ENCODE results near the gene APEX1.

The APEX1 gene

DNA sequence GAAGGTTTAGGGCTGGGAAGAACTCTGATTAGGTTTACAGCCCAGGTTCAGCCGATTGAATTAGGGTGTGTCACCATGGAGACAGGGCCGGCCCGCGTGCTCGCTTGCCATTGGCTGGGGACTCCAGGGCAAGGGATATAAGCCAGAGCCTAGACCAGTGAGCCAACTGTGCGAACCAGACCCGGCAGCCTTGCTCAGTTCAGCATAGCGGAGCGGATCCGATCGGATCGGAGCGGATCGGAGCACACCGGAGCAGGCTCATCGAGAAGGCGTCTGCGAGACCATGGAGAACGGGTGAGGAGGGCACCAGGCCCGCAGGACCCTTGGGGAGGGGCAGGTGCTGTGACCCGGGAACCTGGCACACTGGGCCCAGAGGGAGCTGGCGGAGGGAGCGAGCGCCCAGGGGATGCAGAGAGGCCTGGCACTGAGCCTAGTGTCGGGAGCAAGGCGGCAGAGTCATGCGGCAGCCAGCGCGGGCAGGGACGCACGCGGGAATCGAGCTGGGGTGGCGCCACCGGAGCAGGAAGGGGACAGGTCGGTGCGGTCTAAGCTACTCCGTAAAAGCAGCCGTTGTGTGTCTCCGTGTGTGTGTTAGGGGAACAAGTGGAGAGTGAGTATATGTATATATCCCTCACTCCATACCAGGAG lies 14.3 kb downstream of the APEX1 start, which contains the start of gene PNP:
Gene PNP (plus strand): TSS at position 165 of the 648 bp plus-strand sequence. CDS start 119 bp downstream, at position 284.
- peak within 1 kb of the TSS; percentile 64 for H3K27ac ChIP-seq (replicated peaks; ENCODE audit: low read length)
- H2BK15ac ChIP-seq (ENCODE audit: low read length): no peak within 1 kb of the TSS
- H2BK12ac ChIP-seq (ENCODE audit: low read length): no peak within 1 kb of the TSS
- H4K91ac ChIP-seq (ENCODE audit: low read depth, low read length, poor library complexity): no peak within 1 kb of the TSS
- H2AFZ ChIP-seq (ENCODE audit: low read length): peak within 1 kb of the TSS; percentile 88
- peak within 1 kb of the TSS; percentile 99 for H3K9ac ChIP-seq (ENCODE audit: low read depth, low read length, poor library complexity)
- peak within 1 kb of the TSS; percentile 86 for H3K18ac ChIP-seq (ENCODE audit: low read length)
- peak within 1 kb of the TSS; percentile 79 for H2AK5ac ChIP-seq (ENCODE audit: low read depth, low read length)
- peaks cover 5% of the 10 kb centered on the region for H3K79me1 ChIP-seq (ENCODE audit: low read depth, low read length)
- peaks cover 5 to 7% of the 10 kb centered on the region in 2 donors for H3K4me1 ChIP-seq (ENCODE audit: control insufficient read depth in 2 of 2, insufficient read depth in 1 of 2, low read depth in 1 of 2, low read length in 2 of 2)
- peak; percentile 87 for DNase-seq (ENCODE audit: low spot score)
- H3K14ac ChIP-seq (ENCODE audit: low read length): no peak within 1 kb of the TSS
- peak within 1 kb of the TSS; percentile 87 for H2BK5ac ChIP-seq (ENCODE audit: low read length)
- peaks cover 8 to 25% of the 10 kb centered on the region in 2 donors for H3K36me3 ChIP-seq (replicated peaks in 1 of 2; ENCODE audit: control insufficient read depth in 2 of 2, insufficient read depth in 2 of 2, low read length in 2 of 2)
- H3K27me3 ChIP-seq (ENCODE audit: control insufficient read depth in 3 of 3, insufficient read depth in 3 of 3, low read depth in 1 of 3, low read length in 3 of 3): no peaks in the 10 kb centered on the region
- peak within 1 kb of the TSS; percentile 61 to 92 for H3K4me3 ChIP-seq (ENCODE audit: low read length in 2 of 2)
- no CpG with 5 or more reads among the region's 40 CpGs for WGBS, 2 donors (ENCODE audit: extremely low coverage in 2 of 2, insufficient read length in 2 of 2, insufficient replicate concordance in 1 of 2)
- H3K4me2 ChIP-seq (ENCODE audit: insufficient read depth, low read length, poor library complexity, severe bottlenecking): peak within 1 kb of the TSS; percentile 89
- H3K4ac ChIP-seq (ENCODE audit: low read length): peak within 1 kb of the TSS; percentile 85
- H3K23ac ChIP-seq (ENCODE audit: low read depth, low read length, poor library complexity): peak within 1 kb of the TSS; percentile 92
- H4K8ac ChIP-seq (ENCODE audit: low read depth, low read length): no peak within 1 kb of the TSS
- no peaks in the 10 kb centered on the region for H3K9me3 ChIP-seq (replicated peaks in 1 of 2; ENCODE audit: control insufficient read depth in 2 of 2, insufficient read depth in 1 of 2, low read depth in 1 of 2, low read length in 2 of 2)
- H2BK120ac ChIP-seq (ENCODE audit: low read depth, low read length): no peak within 1 kb of the TSS

- Histone ChIP-seq H2BK120ac (ENCODE audit: low read depth, low read length) (no peak overlapping the region), H3K36me3 (replicated peaks in 1 of 2; ENCODE audit: control insufficient read depth in 2 of 2, insufficient read depth in 2 of 2, low read length in 2 of 2) (peaks cover 13 to 32% of the 10 kb centered on the region in 2 donors), H2BK15ac (ENCODE audit: low read length) (no peak overlapping the region), H2AK5ac (ENCODE audit: low read depth, low read length) (no peak overlapping the region), H3K9me3 (replicated peaks in 1 of 2; ENCODE audit: control insufficient read depth in 2 of 2, insufficient read depth in 1 of 2, low read depth in 1 of 2, low read length in 2 of 2) (no peaks in the 10 kb centered on the region), H2BK12ac (ENCODE audit: low read length) (no peak overlapping the region), H3K27ac (replicated peaks; ENCODE audit: low read length) (no peak overlapping the region), H3K4me3 (ENCODE audit: low read length in 2 of 2) (peak overlapping the region; percentile 61 to 92), H3K23ac (ENCODE audit: low read depth, low read length, poor library complexity) (peak overlapping the region; percentile 92), H3K18ac (ENCODE audit: low read length) (peak overlapping the region; percentile 86), H3K14ac (ENCODE audit: low read length) (no peak overlapping the region), H2AFZ (ENCODE audit: low read length) (peak overlapping the region; percentile 88), H3K9ac (ENCODE audit: low read depth, low read length, poor library complexity) (peak overlapping the region; percentile 99), H2BK5ac (ENCODE audit: low read length) (peak overlapping the region; percentile 87), H4K8ac (ENCODE audit: low read depth, low read length) (no peak overlapping the region), H3K27me3 (ENCODE audit: control insufficient read depth in 3 of 3, insufficient read depth in 3 of 3, low read depth in 1 of 3, low read length in 3 of 3) (no peaks in the 10 kb centered on the region), H3K4ac (ENCODE audit: low read length) (no peak overlapping the region), H3K4me1 (ENCODE audit: control insufficient read depth in 2 of 2, insufficient read depth in 1 of 2, low read depth in 1 of 2, low read length in 2 of 2) (peaks cover 5 to 7% of the 10 kb centered on the region in 2 donors), H3K79me1 (ENCODE audit: low read depth, low read length) (peaks cover 5% of the 10 kb centered on the region), H4K91ac (ENCODE audit: low read depth, low read length, poor library complexity) (no peak overlapping the region), H3K4me2 (ENCODE audit: insufficient read depth, low read length, poor library complexity, severe bottlenecking) (peak overlapping the region; percentile 89)
- DNase-seq (ENCODE audit: low spot score): no peak
- WGBS, 2 donors (ENCODE audit: extremely low coverage in 2 of 2, insufficient read length in 2 of 2, insufficient replicate concordance in 1 of 2): no CpG with 5 or more reads among the region's 12 CpGs
Observed at GRCh38 chr14:20469890-20470602, 15.0 kb downstream of the APEX1 start.

- no peaks in the 10 kb centered on the region for H3K9me3 ChIP-seq (replicated peaks in 1 of 2; ENCODE audit: control insufficient read depth in 2 of 2, insufficient read depth in 1 of 2, low read depth in 1 of 2, low read length in 2 of 2)
- H3K4me3 ChIP-seq (ENCODE audit: low read length in 2 of 2): peak overlapping the region; percentile 61 to 92
- peak overlapping the region; percentile 88 for H2AFZ ChIP-seq (ENCODE audit: low read length)
- no peak overlapping the region for H2BK15ac ChIP-seq (ENCODE audit: low read length)
- peaks cover 17 to 37% of the 10 kb centered on the region in 2 donors for H3K36me3 ChIP-seq (replicated peaks in 1 of 2; ENCODE audit: control insufficient read depth in 2 of 2, insufficient read depth in 2 of 2, low read length in 2 of 2)
- no peak overlapping the region for H4K91ac ChIP-seq (ENCODE audit: low read depth, low read length, poor library complexity)
- H3K27ac ChIP-seq (replicated peaks; ENCODE audit: low read length): no peak overlapping the region
- H3K4me2 ChIP-seq (ENCODE audit: insufficient read depth, low read length, poor library complexity, severe bottlenecking): peak overlapping the region; percentile 89
- H3K4me1 ChIP-seq (ENCODE audit: control insufficient read depth in 2 of 2, insufficient read depth in 1 of 2, low read depth in 1 of 2, low read length in 2 of 2): peaks cover 5 to 7% of the 10 kb centered on the region in 2 donors
- no peak overlapping the region for H3K4ac ChIP-seq (ENCODE audit: low read length)
- H3K27me3 ChIP-seq (ENCODE audit: control insufficient read depth in 3 of 3, insufficient read depth in 3 of 3, low read depth in 1 of 3, low read length in 3 of 3): no peaks in the 10 kb centered on the region
- no peak overlapping the region for H3K14ac ChIP-seq (ENCODE audit: low read length)
- H2BK5ac ChIP-seq (ENCODE audit: low read length): no peak overlapping the region
- no peak overlapping the region for H3K18ac ChIP-seq (ENCODE audit: low read length)
- H3K23ac ChIP-seq (ENCODE audit: low read depth, low read length, poor library complexity): no peak overlapping the region
- no peak overlapping the region for H2AK5ac ChIP-seq (ENCODE audit: low read depth, low read length)
- no peak overlapping the region for H2BK120ac ChIP-seq (ENCODE audit: low read depth, low read length)
- H3K9ac ChIP-seq (ENCODE audit: low read depth, low read length, poor library complexity): no peak overlapping the region
- WGBS, 2 donors (ENCODE audit: extremely low coverage in 2 of 2, insufficient read length in 2 of 2, insufficient replicate concordance in 1 of 2): no CpG with 5 or more reads among the region's 2 CpGs
- no peak for DNase-seq (ENCODE audit: low spot score)
- H4K8ac ChIP-seq (ENCODE audit: low read depth, low read length): no peak overlapping the region
- no peak overlapping the region for H2BK12ac ChIP-seq (ENCODE audit: low read length)
- H3K79me1 ChIP-seq (ENCODE audit: low read depth, low read length): peaks cover 5% of the 10 kb centered on the region
Observed at GRCh38 chr14:20470603-20470901, 15.5 kb downstream of the APEX1 start.

DNA sequence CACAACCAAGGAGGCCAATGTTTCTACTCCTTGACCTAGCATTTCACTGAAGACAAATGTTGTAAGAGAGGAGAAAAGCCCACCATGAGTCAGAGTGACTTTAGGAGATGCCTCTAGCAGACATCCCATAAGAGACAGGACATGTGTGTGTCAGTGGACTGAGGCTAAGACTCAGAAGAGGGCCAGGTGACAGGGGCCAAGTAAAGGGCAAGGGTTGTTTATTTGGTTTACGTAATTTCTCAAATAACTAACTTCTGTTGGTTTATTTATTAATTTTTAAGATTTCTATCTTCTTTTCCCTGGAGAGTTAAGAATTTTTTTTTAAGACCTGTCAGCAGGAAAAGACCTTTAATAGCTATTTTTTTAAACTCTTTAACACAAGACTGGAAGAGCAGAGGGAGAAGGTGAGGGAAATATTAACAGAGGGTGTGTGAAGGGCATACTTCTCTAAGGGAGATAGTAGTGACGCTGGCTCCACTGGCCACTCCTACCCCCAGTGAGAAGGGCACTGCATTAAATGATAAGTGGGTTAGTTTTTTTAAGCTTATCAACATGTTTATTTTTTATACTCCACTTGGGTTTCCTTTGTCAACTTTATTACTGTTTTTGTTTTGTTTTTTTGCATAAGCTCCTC lies 17.6 kb downstream of the APEX1 start:
- Histone ChIP-seq H3K36me3 (replicated peaks in 1 of 2; ENCODE audit: control insufficient read depth in 2 of 2, insufficient read depth in 2 of 2, low read length in 2 of 2) (peaks cover 32 to 58% of the 10 kb centered on the region in 2 donors), H3K4ac (ENCODE audit: low read length) (no peak overlapping the region), H2BK12ac (ENCODE audit: low read length) (no peak overlapping the region), H2AFZ (ENCODE audit: low read length) (no peak overlapping the region), H2BK15ac (ENCODE audit: low read length) (no peak overlapping the region), H2AK5ac (ENCODE audit: low read depth, low read length) (no peak overlapping the region), H2BK120ac (ENCODE audit: low read depth, low read length) (no peak overlapping the region), H3K27ac (replicated peaks; ENCODE audit: low read length) (no peak overlapping the region), H3K14ac (ENCODE audit: low read length) (no peak overlapping the region), H4K8ac (ENCODE audit: low read depth, low read length) (no peak overlapping the region), H3K9ac (ENCODE audit: low read depth, low read length, poor library complexity) (no peak overlapping the region), H3K27me3 (ENCODE audit: control insufficient read depth in 3 of 3, insufficient read depth in 3 of 3, low read depth in 1 of 3, low read length in 3 of 3) (no peaks in the 10 kb centered on the region), H3K18ac (ENCODE audit: low read length) (no peak overlapping the region), H3K23ac (ENCODE audit: low read depth, low read length, poor library complexity) (no peak overlapping the region), H3K79me1 (ENCODE audit: low read depth, low read length) (peaks cover 5% of the 10 kb centered on the region), H3K4me3 (ENCODE audit: low read length in 2 of 2) (no peak overlapping the region), H3K4me2 (ENCODE audit: insufficient read depth, low read length, poor library complexity, severe bottlenecking) (no peak overlapping the region), H3K9me3 (replicated peaks in 1 of 2; ENCODE audit: control insufficient read depth in 2 of 2, insufficient read depth in 1 of 2, low read depth in 1 of 2, low read length in 2 of 2) (no peaks in the 10 kb centered on the region), H2BK5ac (ENCODE audit: low read length) (no peak overlapping the region), H4K91ac (ENCODE audit: low read depth, low read length, poor library complexity) (no peak overlapping the region), H3K4me1 (ENCODE audit: control insufficient read depth in 2 of 2, insufficient read depth in 1 of 2, low read depth in 1 of 2, low read length in 2 of 2) (peaks cover 5 to 7% of the 10 kb centered on the region in 2 donors)
- WGBS, 2 donors (ENCODE audit: extremely low coverage in 2 of 2, insufficient read length in 2 of 2, insufficient replicate concordance in 1 of 2): no CpG with 5 or more reads among the region's 2 CpGs
- no peak for DNase-seq (ENCODE audit: low spot score)
